ENCODE results near the gene DYNC1LI2. TPM values are rescaled to one million over a fixed set of nuclear protein-coding genes. Genes with fewer than 3 reads are reported as not detected.

Gene DYNC1LI2
- total and polyA plus RNA-seq, 12 donors = 27.2 to 109 (median 88.2) TPM

DNA sequence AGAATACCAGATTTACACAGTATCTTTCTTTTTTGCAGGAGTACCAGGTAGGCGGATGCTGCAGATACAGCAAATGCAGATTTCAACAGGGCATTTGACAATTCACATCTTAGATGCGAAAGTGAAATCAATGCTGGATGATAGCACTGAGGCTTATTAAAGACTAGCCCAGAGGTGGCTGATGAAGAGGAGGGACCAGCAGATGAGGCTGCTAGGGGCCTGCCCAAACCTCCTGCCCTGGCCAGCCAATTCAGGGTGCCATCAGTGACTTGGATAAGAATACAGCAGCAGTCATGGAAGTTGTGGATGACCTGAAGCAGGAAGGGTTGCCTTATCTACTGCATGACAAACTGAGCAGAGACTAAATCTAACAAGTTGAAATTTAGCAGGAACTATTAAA, 1.5 kb upstream of the DYNC1LI2 start:
- 97 to 99% methylated on average over 2 of the region's 2 CpGs for WGBS, 2 donors
- no peaks in the 10 kb centered on the region for H3K9me3 ChIP-seq
- intact Hi-C loops (cut with DNase I) = loop anchor here in 2 of 10 donors (5.0 kb wide), 2 partner anchors 91 to 346 kb away; no protein-coding TSS in a partner anchor
- peaks cover 0 to 20% (median 0%) of the 10 kb centered on the region in 7 donors for H3K27me3 ChIP-seq
- H3K36me3 ChIP-seq = peaks cover 0 to 18% (median 11%) of the 10 kb centered on the region in 9 donors
- peaks cover 0 to 37% (median 27%) of the 10 kb centered on the region in 9 donors for H3K4me1 ChIP-seq
- TF ChIP-seq, protein P1, sequence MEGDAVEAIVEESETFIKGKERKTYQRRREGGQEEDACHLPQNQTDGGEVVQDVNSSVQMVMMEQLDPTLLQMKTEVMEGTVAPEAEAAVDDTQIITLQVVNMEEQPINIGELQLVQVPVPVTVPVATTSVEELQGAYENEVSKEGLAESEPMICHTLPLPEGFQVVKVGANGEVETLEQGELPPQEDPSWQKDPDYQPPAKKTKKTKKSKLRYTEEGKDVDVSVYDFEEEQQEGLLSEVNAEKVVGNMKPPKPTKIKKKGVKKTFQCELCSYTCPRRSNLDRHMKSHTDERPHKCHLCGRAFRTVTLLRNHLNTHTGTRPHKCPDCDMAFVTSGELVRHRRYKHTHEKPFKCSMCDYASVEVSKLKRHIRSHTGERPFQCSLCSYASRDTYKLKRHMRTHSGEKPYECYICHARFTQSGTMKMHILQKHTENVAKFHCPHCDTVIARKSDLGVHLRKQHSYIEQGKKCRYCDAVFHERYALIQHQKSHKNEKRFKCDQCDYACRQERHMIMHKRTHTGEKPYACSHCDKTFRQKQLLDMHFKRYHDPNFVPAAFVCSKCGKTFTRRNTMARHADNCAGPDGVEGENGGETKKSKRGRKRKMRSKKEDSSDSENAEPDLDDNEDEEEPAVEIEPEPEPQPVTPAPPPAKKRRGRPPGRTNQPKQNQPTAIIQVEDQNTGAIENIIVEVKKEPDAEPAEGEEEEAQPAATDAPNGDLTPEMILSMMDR (IDR thresholded peaks at IDR 0.05) = no peak
- ATAC-seq (no peak), DNase-seq (no peak)
- H3K27ac ChIP-seq = no peak overlapping the region
- H3K4me3 ChIP-seq = no peak overlapping the region

DNA sequence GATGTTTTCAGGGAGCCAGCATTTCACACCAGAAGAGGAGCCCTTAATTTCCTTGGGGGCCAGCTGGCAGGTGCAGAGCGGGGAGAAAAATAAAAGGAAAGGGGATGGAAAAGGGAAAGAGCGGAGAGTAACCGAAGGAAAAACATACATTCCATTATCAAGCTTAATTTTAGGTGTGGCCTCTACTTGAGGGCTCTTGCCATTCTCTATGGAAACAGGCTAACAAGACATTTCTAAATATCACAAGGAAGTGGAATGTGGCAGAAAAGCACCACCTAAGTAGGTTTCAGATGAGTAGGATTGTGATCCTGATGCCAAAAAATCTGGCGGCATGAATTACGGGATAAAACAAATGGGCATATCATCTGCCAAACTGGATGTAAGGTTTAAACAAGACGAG, 970 bp upstream of the DYNC1LI2 start:
- WGBS, 2 donors = 79 to 86% methylated on average over 6 of the region's 6 CpGs
- ATAC-seq (no peak), DNase-seq (no peak)
- intact Hi-C loops (cut with DNase I) = loop anchor here in 2 of 10 donors (5.0 kb wide), 2 partner anchors 90 to 345 kb away; no protein-coding TSS in a partner anchor
- Histone ChIP-seq H3K36me3 (peaks cover 0 to 24% (median 14%) of the 10 kb centered on the region in 9 donors), H3K9me3 (no peaks in the 10 kb centered on the region), H3K27me3 (peaks cover 0 to 20% (median 0%) of the 10 kb centered on the region in 7 donors), H3K4me1 (peaks cover 0 to 42% (median 27%) of the 10 kb centered on the region in 9 donors), H3K4me3 (peak overlapping the region in 6 of 10 donors; percentile 95 to 100 (median 98)), H3K27ac (peak overlapping the region in 5 of 10 donors; percentile 93 to 99 (median 98))
- TF ChIP-seq, protein P1 (IDR thresholded peaks at IDR 0.05) = no peak

DNA sequence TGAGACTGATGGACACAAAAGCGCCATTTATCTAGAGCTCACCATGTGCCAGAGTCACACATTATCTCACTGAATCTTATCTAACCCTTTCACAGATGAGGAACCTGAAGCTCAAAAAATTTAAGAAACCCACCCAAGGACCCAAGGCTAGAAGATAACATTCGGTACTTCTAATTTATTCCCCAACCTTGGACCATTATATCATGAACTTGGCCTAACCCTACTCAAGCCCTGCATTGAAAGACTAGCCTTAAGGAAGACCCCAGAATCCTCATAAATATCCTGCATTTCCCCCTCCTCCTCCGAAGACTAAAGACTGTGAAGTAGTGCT, 548 bp upstream of the DYNC1LI2 start:
- Histone ChIP-seq H3K4me3 (peak overlapping the region in 9 of 10 donors; percentile 59 to 100 (median 98)), H3K4me1 (peaks cover 0 to 46% (median 28%) of the 10 kb centered on the region in 9 donors), H3K36me3 (peaks cover 0 to 28% (median 14%) of the 10 kb centered on the region in 9 donors), H3K27ac (peak overlapping the region; percentile 92 to 99 (median 97)), H3K27me3 (peaks cover 0 to 20% (median 0%) of the 10 kb centered on the region in 7 donors), H3K9me3 (no peaks in the 10 kb centered on the region)
- TF ChIP-seq, protein P1 (IDR thresholded peaks at IDR 0.05) = peak in 1 of 9 donors; percentile 25
- intact Hi-C loops (cut with DNase I) = loop anchor here in 3 of 10 donors (1.0 to 5.0 kb wide), 5 partner anchors 11 to 345 kb away; no protein-coding TSS in a partner anchor
- no peak for DNase-seq
- ATAC-seq = no peak
- 44 to 56% methylated on average over 3 of the region's 3 CpGs for WGBS, 2 donors

DNA sequence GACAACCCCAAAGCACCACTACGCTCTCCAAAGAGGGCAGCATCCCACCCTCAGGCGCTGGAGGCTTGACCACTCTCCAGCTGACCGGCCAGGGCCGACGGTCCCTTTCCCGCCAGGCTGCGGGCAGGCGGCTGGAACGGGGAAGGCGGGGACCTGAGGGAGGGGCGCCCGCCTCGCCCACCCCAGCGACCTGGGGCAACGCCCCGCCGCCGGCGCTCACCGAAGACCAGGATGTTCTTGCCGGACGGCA, 431 bp downstream of the DYNC1LI2 start:
- intact Hi-C loops (cut with DNase I) = loop anchor here in 3 of 10 donors (1.0 to 5.0 kb wide), 5 partner anchors 10 to 344 kb away; no protein-coding TSS in a partner anchor
- peaks cover 0 to 56% (median 31%) of the 10 kb centered on the region in 9 donors for H3K4me1 ChIP-seq
- H3K4me3 ChIP-seq = peak overlapping the region; percentile 59 to 100 (median 98)
- 0 to 1% methylated on average over 22 of the region's 22 CpGs for WGBS, 2 donors
- H3K9me3 ChIP-seq = no peaks in the 10 kb centered on the region
- ATAC-seq (peak; percentile 6 to 66 (median 52)), DNase-seq (peak in 1 of 2 donors; percentile 20)
- TF ChIP-seq, protein P1 (IDR thresholded peaks at IDR 0.05) = no peak
- H3K36me3 ChIP-seq = peaks cover 0 to 38% (median 14%) of the 10 kb centered on the region in 9 donors
- H3K27me3 ChIP-seq = peaks cover 0 to 20% (median 0%) of the 10 kb centered on the region in 7 donors
- peak overlapping the region; percentile 92 to 99 (median 97) for H3K27ac ChIP-seq

Measured in heart right ventricle (tissue), 16 donors.